Thyroid gland (tissue), 4 donors: Measurements from ENCODE around the gene ZBTB8OS.

Experiments
- POLR2A ChIP-seq, 2 donors: fragments of 450-650 bp; IDR thresholded peaks; one replicate each; pipeline ENCODE4 v1.6.1; 2017; ENCODE audit warnings: antibody characterized with exemption in 2 of 2, mild to moderate bottlenecking in 2 of 2, moderate library complexity in 1 of 2
- TF ChIP-seq, protein P1 (sequence below), 6 experiments: fragments of 200-600 bp in 3 of 6; fragments of 450-650 bp in 3 of 6; sonication (generic) in 3 of 6; IDR thresholded peaks; one replicate each; pipeline ENCODE4 v1.5.1; 2016 to 2019; ENCODE audit warnings: antibody characterized with exemption in 6 of 6, mild to moderate bottlenecking in 2 of 6, inconsistent platforms in 1 of 6, moderate library complexity in 1 of 6

DNA sequence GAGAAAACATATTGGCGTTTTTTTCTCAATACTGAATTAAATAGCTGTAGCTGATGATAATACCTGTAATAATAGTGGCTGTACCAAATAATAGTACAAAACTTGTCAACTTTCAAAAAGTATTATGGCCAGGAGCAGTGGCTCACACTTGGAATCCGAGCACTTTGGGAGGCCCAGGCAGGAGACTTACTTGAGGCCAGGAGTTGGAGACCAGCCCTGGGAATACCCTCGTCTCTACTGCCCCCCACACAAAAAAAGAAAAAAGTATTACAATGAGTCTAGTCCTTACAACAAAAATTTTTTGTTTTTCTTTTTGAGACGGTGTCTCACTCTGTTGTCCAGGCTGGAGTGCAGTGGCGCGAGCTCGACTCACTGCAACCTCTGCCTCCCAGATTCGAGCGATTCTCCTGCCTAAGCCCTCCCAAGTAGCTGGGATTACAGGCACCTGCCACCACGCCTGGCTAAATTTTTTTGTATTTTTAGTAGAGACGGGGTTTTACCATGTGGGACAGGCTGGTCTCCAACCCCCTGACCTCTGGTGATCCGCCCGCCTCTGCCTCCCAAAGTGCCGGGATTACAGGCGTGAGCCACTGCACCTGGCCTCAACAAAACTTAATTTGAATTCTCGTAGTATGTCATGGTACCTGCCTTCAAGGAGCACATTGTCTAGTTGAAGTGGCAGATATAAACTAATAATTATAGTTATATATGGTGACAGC, 2.1 kb upstream of the ZBTB8OS start:
- TF ChIP-seq, protein P1, sequence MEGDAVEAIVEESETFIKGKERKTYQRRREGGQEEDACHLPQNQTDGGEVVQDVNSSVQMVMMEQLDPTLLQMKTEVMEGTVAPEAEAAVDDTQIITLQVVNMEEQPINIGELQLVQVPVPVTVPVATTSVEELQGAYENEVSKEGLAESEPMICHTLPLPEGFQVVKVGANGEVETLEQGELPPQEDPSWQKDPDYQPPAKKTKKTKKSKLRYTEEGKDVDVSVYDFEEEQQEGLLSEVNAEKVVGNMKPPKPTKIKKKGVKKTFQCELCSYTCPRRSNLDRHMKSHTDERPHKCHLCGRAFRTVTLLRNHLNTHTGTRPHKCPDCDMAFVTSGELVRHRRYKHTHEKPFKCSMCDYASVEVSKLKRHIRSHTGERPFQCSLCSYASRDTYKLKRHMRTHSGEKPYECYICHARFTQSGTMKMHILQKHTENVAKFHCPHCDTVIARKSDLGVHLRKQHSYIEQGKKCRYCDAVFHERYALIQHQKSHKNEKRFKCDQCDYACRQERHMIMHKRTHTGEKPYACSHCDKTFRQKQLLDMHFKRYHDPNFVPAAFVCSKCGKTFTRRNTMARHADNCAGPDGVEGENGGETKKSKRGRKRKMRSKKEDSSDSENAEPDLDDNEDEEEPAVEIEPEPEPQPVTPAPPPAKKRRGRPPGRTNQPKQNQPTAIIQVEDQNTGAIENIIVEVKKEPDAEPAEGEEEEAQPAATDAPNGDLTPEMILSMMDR (IDR thresholded peaks at IDR 0.05), result no peak
- no peak for TF ChIP-seq POLR2A (IDR thresholded peaks at IDR 0.05)
